Progenitor cell of endocrine pancreas (in vitro differentiated cells): ENCODE data around the gene AGBL1. TPM values are rescaled to one million over a fixed set of nuclear protein-coding genes. Genes with fewer than 3 reads are reported as not detected.

ENCODE experiments used
- DNase-seq: peaks from one replicate; pipeline ENCODE4 v3.0.0; 2021; ENCODE audit warnings: low spot score; ENCODE audit not compliant: unreplicated experiment
- H3K27ac Mint-ChIP-seq: 2 replicates; pipeline ENCODE4 v1.8.0; 2021; ENCODE audit warnings: mild to moderate bottlenecking, moderate library complexity, mixed read lengths
- H3K27me3 Mint-ChIP-seq: 2 replicates; pipeline ENCODE4 v1.8.0; 2021; ENCODE audit warnings: mixed read lengths
- H3K36me3 Mint-ChIP-seq: 2 replicates; pipeline ENCODE4 v1.8.0; 2022; ENCODE audit warnings: mixed read lengths; ENCODE audit not compliant: insufficient read depth
- H3K4me1 Mint-ChIP-seq: 2 replicates; pipeline ENCODE4 v1.8.0; 2021; ENCODE audit warnings: low read depth, mixed read lengths
- H3K4me3 Mint-ChIP-seq: 2 replicates; pipeline ENCODE4 v1.8.0; 2021; ENCODE audit warnings: low read depth, mild to moderate bottlenecking, moderate library complexity, mixed read lengths
- H3K9me3 Mint-ChIP-seq: 2 replicates; pipeline ENCODE4 v1.8.0; 2021; ENCODE audit warnings: low read depth, mixed read lengths
- total RNA-seq: library from RNA; stranded (reverse); gene quantifications from 2 replicates; pipeline ENCODE4 v1.2.1, GENCODE V29; 2021
- TF ChIP-seq, protein P1 (sequence below): fragments of 200-600 bp; sonication (generic); IDR thresholded peaks from one replicate; pipeline ENCODE4 v1.5.0; 2021; ENCODE audit warnings: antibody characterized with exemption, mild to moderate bottlenecking; ENCODE audit not compliant: unreplicated experiment

The AGBL1 gene
- total RNA-seq, 1 donor from 2014 or later = not detected

DNA sequence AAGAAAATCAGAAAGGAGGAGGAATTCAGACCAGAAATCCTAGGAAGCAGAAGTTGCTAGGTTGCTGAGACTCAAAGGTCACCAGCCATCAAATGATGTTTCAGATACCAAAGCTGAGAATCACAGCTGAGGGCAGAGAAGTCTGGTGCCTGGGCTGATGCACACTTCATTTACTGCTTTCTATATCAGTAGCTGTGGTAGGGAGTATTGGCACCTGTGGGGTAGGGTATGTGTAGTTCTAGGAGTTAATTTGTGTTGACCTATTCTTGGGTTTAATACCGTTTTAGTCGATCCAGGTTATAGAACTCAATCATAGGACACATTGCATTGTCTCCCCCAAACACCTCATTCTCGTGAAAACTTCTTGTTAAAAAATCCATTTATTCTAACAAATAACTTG, 529.6 kb downstream of the AGBL1 start:
- Mint-ChIP-seq H3K27me3 (no peaks in the 10 kb centered on the region), H3K4me1 (peaks cover 3% of the 10 kb centered on the region), H3K9me3 (no peaks in the 10 kb centered on the region), H3K36me3 (no peaks in the 10 kb centered on the region), H3K27ac (no peak overlapping the region), H3K4me3 (no peak overlapping the region)
- no peak for DNase-seq
- TF ChIP-seq, protein P1, sequence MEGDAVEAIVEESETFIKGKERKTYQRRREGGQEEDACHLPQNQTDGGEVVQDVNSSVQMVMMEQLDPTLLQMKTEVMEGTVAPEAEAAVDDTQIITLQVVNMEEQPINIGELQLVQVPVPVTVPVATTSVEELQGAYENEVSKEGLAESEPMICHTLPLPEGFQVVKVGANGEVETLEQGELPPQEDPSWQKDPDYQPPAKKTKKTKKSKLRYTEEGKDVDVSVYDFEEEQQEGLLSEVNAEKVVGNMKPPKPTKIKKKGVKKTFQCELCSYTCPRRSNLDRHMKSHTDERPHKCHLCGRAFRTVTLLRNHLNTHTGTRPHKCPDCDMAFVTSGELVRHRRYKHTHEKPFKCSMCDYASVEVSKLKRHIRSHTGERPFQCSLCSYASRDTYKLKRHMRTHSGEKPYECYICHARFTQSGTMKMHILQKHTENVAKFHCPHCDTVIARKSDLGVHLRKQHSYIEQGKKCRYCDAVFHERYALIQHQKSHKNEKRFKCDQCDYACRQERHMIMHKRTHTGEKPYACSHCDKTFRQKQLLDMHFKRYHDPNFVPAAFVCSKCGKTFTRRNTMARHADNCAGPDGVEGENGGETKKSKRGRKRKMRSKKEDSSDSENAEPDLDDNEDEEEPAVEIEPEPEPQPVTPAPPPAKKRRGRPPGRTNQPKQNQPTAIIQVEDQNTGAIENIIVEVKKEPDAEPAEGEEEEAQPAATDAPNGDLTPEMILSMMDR = no peak

DNA sequence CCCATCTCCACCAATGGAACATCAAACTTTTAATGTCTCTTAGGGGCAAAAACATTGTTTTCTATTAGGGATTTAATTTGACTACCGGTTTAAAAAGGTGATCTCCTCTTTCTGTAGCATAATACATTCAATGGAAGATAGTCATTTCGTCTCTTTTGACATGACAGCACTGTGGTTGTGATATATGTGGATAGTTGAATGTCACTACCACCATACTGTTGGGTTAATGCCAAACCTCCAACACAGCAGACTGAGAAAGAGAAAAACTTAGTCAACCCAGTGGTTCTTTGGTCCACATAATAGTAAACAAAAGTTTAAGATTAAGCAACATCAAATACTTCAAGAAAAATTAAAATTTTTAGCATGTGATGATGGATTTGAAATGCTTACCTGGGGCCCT, 530.4 kb downstream of the AGBL1 start:
- Mint-ChIP-seq H3K36me3 (no peaks in the 10 kb centered on the region), H3K27ac (no peak overlapping the region)

DNA sequence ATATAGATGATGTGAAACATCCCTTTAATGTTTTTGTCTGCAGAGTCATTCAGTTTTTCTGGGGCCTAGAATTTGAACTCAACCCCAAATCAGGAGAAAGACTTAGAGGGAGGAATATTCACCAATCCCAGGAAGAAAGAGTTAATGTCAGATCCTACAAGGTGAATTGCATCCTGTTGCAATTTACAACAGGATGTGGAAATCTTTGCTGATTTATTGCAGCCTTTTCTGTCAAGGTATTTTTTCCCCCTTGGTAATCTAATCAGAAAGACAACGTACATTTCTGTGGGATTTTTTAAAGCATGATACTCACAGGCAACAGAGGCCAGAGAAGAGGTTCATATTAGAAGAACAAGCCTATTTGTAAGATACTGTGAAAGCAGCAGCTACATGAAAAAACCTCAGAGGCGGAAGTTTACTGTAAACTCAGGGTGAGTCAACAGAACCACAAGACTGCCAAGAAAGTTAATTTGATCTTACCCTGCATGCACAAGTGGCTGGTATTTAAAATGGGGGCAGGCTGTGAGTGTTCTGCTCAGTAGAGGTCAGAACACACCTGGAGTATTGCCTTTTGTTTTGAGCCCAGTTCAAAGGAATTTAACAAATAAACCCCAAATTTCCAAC, 531.9 kb downstream of the AGBL1 start:
- DNase-seq = no peak
- Mint-ChIP-seq H3K36me3 (no peaks in the 10 kb centered on the region), H3K27me3 (no peaks in the 10 kb centered on the region), H3K4me3 (no peak overlapping the region), H3K9me3 (no peaks in the 10 kb centered on the region), H3K4me1 (peaks cover 3% of the 10 kb centered on the region), H3K27ac (no peak overlapping the region)
- TF ChIP-seq, protein P1 = no peak

More for the DNA sequence above, 530.4 kb downstream of the AGBL1 start:
- DNase-seq = no peak
- no peaks in the 10 kb centered on the region for H3K27me3 Mint-ChIP-seq
- H3K9me3 Mint-ChIP-seq = no peaks in the 10 kb centered on the region
- TF ChIP-seq, protein P1 = no peak
- no peak overlapping the region for H3K4me3 Mint-ChIP-seq
- H3K4me1 Mint-ChIP-seq = peaks cover 3% of the 10 kb centered on the region

DNA sequence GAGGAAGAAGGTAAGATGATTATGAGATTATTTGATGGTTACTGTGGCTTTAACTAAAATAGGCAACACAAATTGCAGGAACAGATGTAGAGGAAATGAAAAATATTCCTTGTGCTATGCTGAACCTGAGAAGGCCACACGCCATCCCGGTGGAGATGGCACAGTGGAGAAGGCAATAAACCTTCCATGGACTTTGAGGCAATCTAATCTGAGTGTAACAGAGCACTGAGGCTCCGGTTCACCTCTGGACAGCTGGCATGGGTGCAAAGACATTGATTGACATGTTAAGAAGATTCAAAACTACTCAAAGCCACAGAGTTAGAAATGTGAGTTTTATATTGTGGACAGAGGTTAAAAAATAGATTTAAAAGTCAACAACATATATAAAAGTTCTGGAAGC, 535.7 kb downstream of the AGBL1 start:
- no peaks in the 10 kb centered on the region for H3K9me3 Mint-ChIP-seq
- H3K4me3 Mint-ChIP-seq = no peak overlapping the region
- no peak overlapping the region for H3K27ac Mint-ChIP-seq
- TF ChIP-seq, protein P1 = no peak
- no peak for DNase-seq
- no peaks in the 10 kb centered on the region for H3K36me3 Mint-ChIP-seq
- H3K27me3 Mint-ChIP-seq = peaks cover 10% of the 10 kb centered on the region
- H3K4me1 Mint-ChIP-seq = peaks cover 8% of the 10 kb centered on the region

DNA sequence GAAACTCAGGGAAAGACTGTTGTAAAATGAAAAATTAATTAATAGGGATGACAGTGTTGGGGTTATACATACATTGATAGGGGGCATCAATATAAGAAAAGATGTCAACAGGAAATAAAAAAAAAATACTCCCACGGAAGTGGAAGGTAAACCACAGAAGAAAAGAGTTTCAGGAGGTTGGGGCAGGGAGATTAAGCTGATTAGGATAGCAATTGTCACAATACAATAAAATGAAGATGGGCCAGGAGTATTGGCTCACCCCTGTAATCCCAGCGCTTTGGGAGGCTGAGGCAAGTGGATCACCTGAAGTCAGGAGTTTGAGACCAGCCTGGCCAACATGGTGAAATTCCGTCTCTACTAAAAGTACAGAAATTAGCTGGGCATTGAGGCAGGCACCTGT, 536.1 kb downstream of the AGBL1 start:
- Mint-ChIP-seq H3K9me3 (no peaks in the 10 kb centered on the region), H3K27ac (no peak overlapping the region), H3K36me3 (no peaks in the 10 kb centered on the region), H3K4me3 (no peak overlapping the region), H3K27me3 (peaks cover 14% of the 10 kb centered on the region), H3K4me1 (peaks cover 12% of the 10 kb centered on the region)
- no peak for DNase-seq
- TF ChIP-seq, protein P1 = no peak
